CD4-positive, alpha-beta T cell treated with Interferon alpha-2 for 1 hour (primary cell): Measurements from ENCODE around the gene TGFBR1.
A peak's percentile ranks its signal among the peaks of the same experiment; 100 is the strongest.

Experiments
- DNase-seq, 2 donors: peaks; one replicate each; pipeline ENCODE4 v3.0.0-alpha.2; 2020 to 2022

The TGFBR1 gene

GRCh38 chr9:99108131-99108530 lies 3.2 kb downstream of the TGFBR1 start:
- no peak for DNase-seq

- peak; percentile 26 to 49 for DNase-seq
Observed at GRCh38 chr9:99109522-99109921, 4.6 kb downstream of the TGFBR1 start.

- peak; percentile 45 to 72 for DNase-seq
Observed at GRCh38 chr9:99112750-99113413, 8.0 kb downstream of the TGFBR1 start.

- DNase-seq, result no peak
Observed at GRCh38 chr9:99113414-99114048, 8.6 kb downstream of the TGFBR1 start.

- no peak for DNase-seq
Observed at GRCh38 chr9:99114049-99114440, 9.1 kb downstream of the TGFBR1 start.

- no peak for DNase-seq
Observed at GRCh38 chr9:99114846-99115500, 10.1 kb downstream of the TGFBR1 start.

GRCh38 chr9:99116003-99116411 lies 11.1 kb downstream of the TGFBR1 start:
- no peak for DNase-seq

- DNase-seq, result peak; percentile 40 to 66
Observed at GRCh38 chr9:99118782-99119466, 14.0 kb downstream of the TGFBR1 start.

- DNase-seq, result no peak
Observed at GRCh38 chr9:99119976-99120655, 15.2 kb downstream of the TGFBR1 start.

GRCh38 chr9:99121604-99122003 lies 16.7 kb downstream of the TGFBR1 start:
- DNase-seq, result no peak

- no peak for DNase-seq
Observed at GRCh38 chr9:99124534-99125255, 19.8 kb downstream of the TGFBR1 start.

GRCh38 chr9:99125446-99125845 lies 20.5 kb downstream of the TGFBR1 start:
- no peak for DNase-seq

GRCh38 chr9:99126312-99126711 lies 21.4 kb downstream of the TGFBR1 start:
- DNase-seq, result no peak

GRCh38 chr9:99127356-99128132 lies 22.6 kb downstream of the TGFBR1 start:
- no peak for DNase-seq

GRCh38 chr9:99128133-99128406 lies 23.2 kb downstream of the TGFBR1 start:
- no peak for DNase-seq

GRCh38 chr9:99129091-99129490 lies 24.2 kb downstream of the TGFBR1 start:
- DNase-seq, result no peak

- peak in 1 of 2 donors; percentile 33 for DNase-seq
Observed at GRCh38 chr9:99130069-99130468, 25.2 kb downstream of the TGFBR1 start.

GRCh38 chr9:99133145-99133544 lies 28.2 kb downstream of the TGFBR1 start:
- no peak for DNase-seq

- DNase-seq, result peak in 1 of 2 donors; percentile 25
Observed at GRCh38 chr9:99134893-99135341, 30.0 kb downstream of the TGFBR1 start.

GRCh38 chr9:99135456-99135855 lies 30.5 kb downstream of the TGFBR1 start:
- peak in 1 of 2 donors; percentile 33 for DNase-seq

GRCh38 chr9:99137225-99137624 lies 32.3 kb downstream of the TGFBR1 start:
- no peak for DNase-seq

- no peak for DNase-seq
Observed at GRCh38 chr9:99137891-99138290, 33.0 kb downstream of the TGFBR1 start.
